PC-9 (cell line): ENCODE data around the gene COG3.

Experiments
- CTCF ChIP-seq: fragments of 200-600 bp; sonication (generic); conservative IDR thresholded peaks from 2 replicates; pipeline ENCODE4 v1.6.1; 2017; ENCODE audit warnings: mixed run types, antibody characterized with exemption, mild to moderate bottlenecking, moderate library complexity
- EZH2 ChIP-seq: fragments of 200-600 bp; sonication (generic); IDR thresholded peaks from 2 replicates; pipeline ENCODE4 v1.8.0; 2017; ENCODE audit warnings: antibody characterized with exemption, low read depth

- TF ChIP-seq CTCF, result no peak
- no peak for TF ChIP-seq EZH2
Measured at GRCh38 chr13:45565331-45565730, 100.6 kb downstream of the COG3 start.
